COR-L47 (cell line): ENCODE data around the gene OGG1.

ENCODE experiments used
- DNase-seq: peaks from one replicate; lab custom pipeline; 2025; lab: John Stamatoyannopoulos, UW

OGG1 gene

GRCh38 chr3:9727743-9728142 is 22.0 kb upstream of the OGG1 start:
- DNase-seq, result no peak

DNA sequence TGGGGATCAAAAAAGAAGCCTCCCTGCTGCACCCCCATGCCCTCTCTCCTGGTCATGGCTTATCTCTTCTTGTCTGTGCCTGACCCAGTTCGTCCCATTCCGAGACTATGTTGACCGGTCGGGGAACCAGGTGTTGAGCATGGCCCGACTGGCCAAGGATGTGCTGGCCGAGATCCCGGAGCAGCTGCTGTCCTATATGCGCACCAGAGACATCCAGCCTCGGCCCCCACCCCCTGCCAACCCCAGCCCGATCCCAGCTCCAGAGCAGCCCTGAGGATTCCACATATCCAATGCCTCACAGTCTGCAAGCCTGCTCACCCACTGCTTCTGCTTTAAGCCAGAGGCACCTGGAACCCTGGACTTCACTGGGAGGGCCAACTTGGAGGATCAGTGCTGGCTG is 20.3 kb upstream of the OGG1 start:
- no peak for DNase-seq

GRCh38 chr3:9730657-9731205 is 19.0 kb upstream of the OGG1 start:
- DNase-seq, result no peak

- DNase-seq, result peak; percentile 89
These were observed 18.3 kb upstream of the OGG1 start, which contains the start of gene BRPF1 for GRCh38 chr3:9731206-9732079. Gene BRPF1, plus strand, starts transcription at chr3:9731735. Its CDS starts 2,406 bp downstream, at chr3:9734141.

GRCh38 chr3:9732080-9732739 is 17.5 kb upstream of the OGG1 start:
- no peak for DNase-seq

DNA sequence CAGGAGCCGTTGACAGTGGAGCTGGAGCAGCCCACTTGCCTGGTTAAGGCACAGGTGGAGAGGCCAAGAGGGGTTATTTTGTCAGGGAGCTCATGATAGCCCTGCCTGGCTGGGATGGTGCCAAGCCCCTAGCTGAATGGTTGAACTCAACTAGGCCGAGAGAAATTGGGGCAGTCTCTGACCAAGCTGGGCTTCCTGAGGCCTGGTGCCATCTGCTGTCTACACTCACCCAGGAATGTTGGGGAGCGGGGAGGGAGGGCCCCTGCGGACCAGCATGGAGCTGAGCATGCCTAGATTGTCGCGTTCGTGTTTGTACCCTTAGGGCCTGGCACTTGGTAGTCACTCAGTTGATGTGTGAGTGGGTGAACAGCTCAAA is 17.0 kb upstream of the OGG1 start:
- DNase-seq, result no peak

GRCh38 chr3:9736831-9737230 is 12.9 kb upstream of the OGG1 start:
- DNase-seq, result no peak

DNA sequence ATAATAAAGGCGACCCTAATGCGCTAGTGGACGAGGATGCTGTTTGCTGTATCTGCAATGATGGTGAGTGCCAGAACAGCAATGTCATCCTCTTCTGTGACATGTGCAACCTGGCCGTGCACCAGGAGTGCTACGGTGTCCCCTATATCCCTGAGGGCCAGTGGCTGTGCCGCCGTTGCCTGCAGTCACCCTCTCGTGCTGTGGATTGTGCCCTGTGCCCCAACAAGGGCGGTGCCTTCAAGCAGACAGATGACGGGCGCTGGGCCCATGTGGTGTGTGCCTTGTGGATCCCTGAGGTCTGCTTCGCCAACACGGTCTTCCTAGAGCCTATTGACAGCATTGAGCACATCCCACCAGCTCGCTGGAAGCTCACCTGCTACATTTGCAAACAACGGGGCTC is 10.6 kb upstream of the OGG1 start:
- no peak for DNase-seq

- no peak for DNase-seq
These were observed 7.2 kb upstream of the OGG1 start for GRCh38 chr3:9742560-9742959.

DNA sequence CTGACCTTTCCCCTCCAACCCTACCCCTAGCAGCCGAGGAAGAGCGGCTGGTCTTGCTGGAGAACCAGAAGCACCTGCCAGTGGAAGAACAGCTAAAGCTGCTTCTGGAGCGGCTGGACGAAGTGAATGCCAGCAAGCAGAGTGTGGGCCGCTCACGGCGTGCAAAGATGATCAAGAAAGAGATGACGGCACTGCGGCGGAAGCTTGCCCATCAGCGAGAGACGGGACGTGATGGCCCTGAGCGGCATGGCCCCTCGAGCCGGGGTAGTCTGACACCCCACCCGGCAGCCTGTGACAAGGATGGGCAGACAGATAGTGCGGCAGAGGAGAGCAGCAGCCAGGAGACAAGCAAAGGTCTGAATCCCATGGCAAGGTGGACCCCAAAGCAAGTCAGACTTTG is 6.2 kb upstream of the OGG1 start:
- DNase-seq, result no peak

DNA sequence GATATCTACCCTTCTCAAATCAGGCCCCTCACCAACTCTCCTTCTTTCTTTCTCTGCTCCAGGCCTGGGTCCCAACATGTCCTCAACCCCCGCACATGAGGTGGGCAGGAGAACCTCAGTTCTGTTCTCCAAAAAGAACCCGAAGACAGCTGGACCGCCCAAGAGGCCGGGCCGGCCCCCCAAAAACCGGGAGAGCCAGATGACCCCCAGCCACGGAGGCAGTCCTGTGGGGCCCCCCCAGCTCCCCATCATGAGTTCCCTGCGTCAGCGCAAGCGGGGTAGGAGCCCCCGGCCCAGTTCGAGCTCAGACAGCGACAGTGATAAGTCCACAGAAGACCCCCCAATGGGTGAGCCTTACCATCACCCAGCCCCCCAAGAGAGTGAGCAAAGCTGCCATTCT is 5.6 kb upstream of the OGG1 start:
- no peak for DNase-seq

DNA sequence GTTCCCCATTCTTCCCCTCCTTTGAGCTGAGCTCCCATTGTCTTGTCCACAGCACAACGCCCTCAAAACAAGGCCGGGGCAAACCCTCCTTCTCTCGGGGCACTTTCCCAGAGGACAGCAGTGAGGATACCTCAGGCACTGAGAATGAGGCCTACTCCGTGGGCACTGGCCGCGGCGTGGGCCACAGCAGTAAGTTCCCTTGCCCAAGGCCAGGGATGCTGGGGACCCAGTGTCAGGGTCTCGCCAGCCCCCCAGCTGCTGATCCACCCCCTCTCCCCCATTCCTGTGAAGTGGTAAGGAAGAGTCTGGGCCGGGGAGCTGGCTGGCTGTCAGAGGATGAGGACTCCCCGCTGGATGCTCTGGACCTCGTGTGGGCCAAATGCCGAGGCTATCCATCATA is 4.2 kb upstream of the OGG1 start:
- DNase-seq, result no peak

DNA sequence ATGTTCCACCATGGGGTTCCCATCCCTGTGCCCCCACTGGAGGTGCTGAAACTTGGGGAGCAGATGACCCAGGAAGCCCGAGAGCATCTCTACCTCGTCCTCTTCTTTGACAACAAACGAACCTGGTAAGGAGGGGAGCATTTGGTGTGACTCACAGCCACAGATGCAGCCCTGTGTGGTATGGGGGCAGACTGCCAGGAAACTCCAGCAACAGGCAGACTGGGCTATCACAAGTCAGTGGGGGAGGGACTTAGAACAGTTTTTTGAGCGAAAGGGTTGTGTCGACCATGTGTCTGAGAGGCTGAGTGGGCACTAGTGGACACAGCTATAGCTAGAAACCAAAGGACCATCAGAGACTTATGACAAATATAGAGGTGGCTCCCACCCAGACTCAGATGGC is 3.4 kb upstream of the OGG1 start:
- DNase-seq, result no peak

- no peak for DNase-seq
These were observed 2.5 kb upstream of the OGG1 start for GRCh38 chr3:9747267-9747666.

- DNase-seq, result no peak
These were observed 1.7 kb upstream of the OGG1 start for GRCh38 chr3:9748031-9748430.

- DNase-seq, result no peak
These were observed 482 bp upstream of the OGG1 start for GRCh38 chr3:9749296-9749644.

- DNase-seq, result no peak
These were observed 1.0 kb downstream of the OGG1 start for GRCh38 chr3:9750556-9751411.

GRCh38 chr3:9754678-9755077 is 4.9 kb downstream of the OGG1 start:
- no peak for DNase-seq

DNA sequence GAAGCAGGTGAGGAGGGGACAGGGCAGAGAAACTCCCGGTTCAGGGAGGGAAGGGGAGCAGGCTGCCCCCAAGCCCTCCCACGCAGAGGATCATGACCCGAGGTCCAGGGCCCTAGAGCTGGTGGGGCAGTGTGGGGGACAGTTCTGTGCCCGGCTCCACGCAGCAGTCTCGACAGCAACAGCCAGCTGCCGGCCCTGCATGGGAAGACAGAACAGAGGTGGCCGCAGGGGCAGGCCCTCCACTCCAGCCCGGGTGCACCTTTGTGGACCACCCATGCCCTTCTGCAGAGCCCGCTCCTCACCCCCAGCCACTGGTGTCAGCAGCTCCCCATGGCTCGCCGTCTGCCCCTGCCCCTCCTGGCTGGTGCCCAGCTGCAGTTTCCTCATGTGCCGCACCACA is 7.7 kb downstream of the OGG1 start:
- DNase-seq, result no peak

DNA sequence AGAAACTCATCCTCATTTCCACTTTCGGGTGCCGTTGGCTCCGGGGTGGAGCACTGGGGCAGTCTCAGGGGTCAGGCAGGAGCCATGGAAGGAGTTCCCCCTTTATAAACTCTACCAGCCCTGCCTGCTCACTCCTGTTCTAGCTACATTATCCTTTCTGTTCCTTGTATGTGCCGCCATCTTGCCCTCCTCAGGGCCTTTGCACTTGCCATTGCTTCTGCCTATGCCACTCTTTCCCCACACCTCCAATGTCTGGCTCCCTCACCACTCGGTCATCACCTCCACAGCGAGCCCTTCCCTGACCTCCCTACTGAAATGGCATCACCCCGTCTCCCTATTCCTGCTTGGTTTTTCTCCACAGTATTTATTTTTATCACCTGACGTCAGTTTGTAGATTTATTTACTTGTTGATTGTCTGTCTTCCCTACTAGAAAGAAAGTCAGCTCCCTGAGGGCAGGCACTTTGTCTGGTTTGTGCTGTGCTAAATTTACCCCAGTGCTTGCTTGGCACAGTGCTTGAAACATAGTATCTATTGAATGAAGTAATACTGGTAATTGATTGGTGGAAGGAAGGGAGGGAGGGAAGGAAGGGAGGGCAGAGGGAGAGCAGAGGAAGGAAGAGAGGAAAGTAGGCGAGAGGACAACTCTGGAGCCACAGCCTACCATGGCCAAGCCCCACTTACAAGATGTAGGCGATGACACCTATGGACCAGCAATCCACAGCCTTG is 11.2 kb downstream of the OGG1 start:
- no peak for DNase-seq

- no peak for DNase-seq
These were observed 12.2 kb downstream of the OGG1 start for GRCh38 chr3:9761919-9762318.

GRCh38 chr3:9762871-9763270 is 13.1 kb downstream of the OGG1 start:
- DNase-seq, result no peak
